GM12875 (cell line): Measurements from ENCODE around the gene MRPL22.

Source experiments
- H3K4me3 ChIP-seq: one replicate; pipeline ENCODE4 v1.5.1; 2011; ENCODE audit warnings: low read depth, low read length, control low read depth
- TF ChIP-seq, protein P1 (sequence below): IDR thresholded peaks from 2 replicates; pipeline ENCODE4 v1.5.1; 2011; ENCODE audit warnings: low read depth, mild to moderate bottlenecking, control low read depth, inconsistent platforms, low read length, moderate library complexity, borderline replicate concordance; ENCODE audit not compliant: insufficient read depth

MRPL22 gene

DNA sequence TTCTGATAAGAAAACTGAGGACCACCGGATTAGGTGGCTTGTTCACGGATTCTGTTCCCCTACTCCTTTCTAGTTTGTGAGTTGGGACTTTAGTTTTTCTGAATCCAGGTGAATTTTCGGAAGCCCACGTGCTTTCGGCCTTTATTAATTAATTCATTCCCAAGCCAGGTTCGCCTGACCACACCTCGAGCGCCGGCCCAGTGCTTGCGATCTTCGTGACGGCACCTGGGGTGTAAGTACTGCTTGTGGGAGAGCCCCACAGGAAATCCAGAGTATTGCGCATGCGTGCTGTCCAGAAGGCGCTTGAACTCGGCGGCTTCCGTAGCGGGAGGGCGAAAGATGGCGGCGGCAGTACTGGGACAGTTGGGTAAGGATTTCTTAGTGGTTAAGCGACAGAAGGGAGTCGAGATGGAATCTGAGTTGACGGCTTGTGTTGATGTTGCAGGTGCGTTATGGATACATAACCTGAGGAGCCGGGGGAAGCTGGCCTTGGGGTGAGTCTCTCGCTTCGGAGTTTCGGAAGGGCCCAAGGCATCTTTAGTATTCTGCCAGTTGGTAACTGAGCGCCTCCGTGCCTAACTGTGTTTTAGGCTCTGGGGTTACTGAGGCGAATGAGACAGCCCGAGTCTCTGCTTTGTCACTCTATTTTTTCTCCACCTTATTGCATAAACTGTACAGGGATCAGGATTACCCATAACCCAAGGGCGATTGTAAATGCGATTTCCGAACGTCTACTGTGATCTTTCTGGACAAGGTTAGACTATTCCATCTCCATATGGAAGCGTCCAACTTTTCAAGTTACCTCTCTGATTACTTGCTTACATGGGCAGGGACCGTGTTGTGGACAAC lies at the start of gene MRPL22:
Gene MRPL22 (plus strand): TSS at position 302 of the 849 bp plus-strand sequence. CDS start 38 bp downstream, at position 340.
- peak within 1 kb of the TSS; percentile 82 for H3K4me3 ChIP-seq
- TF ChIP-seq, protein P1, sequence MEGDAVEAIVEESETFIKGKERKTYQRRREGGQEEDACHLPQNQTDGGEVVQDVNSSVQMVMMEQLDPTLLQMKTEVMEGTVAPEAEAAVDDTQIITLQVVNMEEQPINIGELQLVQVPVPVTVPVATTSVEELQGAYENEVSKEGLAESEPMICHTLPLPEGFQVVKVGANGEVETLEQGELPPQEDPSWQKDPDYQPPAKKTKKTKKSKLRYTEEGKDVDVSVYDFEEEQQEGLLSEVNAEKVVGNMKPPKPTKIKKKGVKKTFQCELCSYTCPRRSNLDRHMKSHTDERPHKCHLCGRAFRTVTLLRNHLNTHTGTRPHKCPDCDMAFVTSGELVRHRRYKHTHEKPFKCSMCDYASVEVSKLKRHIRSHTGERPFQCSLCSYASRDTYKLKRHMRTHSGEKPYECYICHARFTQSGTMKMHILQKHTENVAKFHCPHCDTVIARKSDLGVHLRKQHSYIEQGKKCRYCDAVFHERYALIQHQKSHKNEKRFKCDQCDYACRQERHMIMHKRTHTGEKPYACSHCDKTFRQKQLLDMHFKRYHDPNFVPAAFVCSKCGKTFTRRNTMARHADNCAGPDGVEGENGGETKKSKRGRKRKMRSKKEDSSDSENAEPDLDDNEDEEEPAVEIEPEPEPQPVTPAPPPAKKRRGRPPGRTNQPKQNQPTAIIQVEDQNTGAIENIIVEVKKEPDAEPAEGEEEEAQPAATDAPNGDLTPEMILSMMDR, result no peak

DNA sequence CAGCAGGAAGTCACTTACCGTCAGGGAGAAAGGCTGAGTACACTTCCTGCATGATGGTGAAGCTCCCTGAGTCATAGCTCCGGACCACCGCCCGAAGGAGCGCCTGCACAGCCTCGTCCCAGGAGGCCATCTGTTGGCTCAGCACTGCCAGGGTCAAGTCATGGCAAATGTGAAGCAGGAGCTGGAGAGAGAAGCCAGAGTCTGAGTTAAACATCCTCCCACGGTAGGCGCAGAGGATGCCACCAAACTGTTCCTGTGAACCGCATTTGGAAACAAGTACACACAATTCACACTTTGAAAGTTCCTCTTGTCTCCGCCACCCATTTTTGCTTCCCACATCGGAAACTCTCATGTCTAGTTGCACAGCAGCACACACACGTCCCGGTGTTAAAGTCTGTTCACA lies 48.5 kb upstream of the MRPL22 start:
- TF ChIP-seq, protein P1, result no peak
- no peak overlapping the region for H3K4me3 ChIP-seq

DNA sequence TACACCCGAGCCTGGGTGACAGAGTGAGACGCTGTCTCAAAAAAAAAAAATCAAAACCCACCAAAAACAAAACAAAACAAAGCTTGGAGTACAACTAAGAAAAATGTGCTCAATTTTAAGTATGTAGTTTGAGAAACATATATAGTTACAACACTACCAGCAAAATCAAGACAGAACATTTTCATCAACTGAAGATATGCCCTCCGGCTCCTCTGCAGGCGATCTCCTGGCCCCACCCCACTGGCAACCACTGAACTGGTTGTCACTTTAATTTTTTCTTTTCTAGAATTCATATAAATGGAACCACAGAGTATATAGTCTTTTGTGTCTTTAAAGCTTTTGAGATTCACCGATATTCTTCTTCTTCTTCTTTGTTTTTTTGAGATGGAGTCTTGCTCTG lies 47.5 kb upstream of the MRPL22 start:
- TF ChIP-seq, protein P1, result no peak
- no peak overlapping the region for H3K4me3 ChIP-seq

DNA sequence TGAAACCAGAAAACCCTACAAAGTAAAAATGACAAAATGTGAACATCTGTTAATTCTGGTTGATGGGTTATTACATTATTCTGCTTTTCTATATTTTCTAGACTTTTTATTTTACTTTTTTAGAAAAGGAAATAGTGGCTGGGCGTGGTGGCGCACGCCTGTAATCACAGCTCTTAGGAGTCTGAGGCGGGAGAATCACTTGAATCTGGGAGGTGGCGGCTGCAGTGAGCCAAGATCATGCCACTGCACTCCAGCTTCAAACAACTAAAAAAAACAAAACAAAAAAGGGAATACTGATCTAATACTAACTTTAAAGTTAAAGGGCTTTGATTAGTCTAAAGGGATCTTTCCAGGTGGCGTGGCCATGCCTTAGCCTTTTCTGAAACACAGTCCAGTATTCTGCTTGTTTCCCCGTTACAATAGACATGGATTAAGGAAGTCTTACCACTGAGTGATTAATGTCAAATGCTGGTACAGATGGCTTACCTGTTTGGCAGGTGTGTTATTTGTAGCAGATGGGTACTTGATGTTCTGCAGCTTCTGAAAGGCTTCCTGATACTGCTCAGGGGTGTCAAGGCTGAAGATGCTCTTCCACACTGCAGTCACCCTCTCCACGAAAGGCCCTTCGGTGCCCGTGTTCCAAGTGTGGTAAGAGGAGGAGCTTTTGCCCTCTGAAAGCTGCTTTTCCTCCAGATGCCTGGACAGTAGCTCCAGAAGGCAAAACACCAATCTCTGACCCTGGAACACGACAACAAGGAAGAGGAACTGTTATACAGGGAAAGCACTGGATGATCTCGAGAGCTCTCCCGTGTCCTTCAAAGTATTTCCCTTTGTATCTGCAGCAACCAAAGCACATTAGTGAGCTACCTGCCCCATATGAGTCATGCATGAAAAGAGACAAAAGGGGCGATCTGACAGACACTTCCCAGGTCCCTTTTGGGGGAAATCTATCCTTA lies 45.0 kb upstream of the MRPL22 start:
- H3K4me3 ChIP-seq, result no peak overlapping the region
- TF ChIP-seq, protein P1, result no peak

DNA sequence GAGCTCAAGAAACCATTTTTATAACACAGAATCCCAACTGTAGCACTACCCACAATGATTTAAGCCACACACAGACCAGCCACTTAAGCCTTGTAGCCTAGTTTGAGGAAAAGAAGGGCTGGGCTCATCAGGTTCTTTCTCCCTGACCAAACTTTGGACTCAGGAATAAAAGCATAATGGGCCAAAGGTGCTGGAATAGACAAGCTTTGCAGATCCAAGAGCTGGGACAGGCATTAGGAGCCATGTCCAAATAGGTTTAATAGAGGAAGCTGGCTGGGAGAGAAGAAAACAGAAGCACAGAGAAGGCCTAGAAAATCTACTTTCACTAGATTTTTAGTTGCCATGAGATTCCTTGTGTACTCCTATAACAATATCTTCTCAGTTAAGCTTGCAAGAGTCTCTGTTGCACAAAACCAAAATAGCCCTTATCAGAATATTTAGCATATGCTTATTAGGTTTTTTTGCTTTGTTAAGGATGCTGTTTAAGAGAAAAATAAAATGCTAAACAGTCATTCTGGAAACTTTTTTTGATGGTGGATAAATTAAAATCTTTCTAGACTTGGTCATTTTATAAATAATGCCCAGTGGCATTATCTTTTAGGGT lies 44.2 kb upstream of the MRPL22 start:
- TF ChIP-seq, protein P1, result no peak
- no peak overlapping the region for H3K4me3 ChIP-seq

DNA sequence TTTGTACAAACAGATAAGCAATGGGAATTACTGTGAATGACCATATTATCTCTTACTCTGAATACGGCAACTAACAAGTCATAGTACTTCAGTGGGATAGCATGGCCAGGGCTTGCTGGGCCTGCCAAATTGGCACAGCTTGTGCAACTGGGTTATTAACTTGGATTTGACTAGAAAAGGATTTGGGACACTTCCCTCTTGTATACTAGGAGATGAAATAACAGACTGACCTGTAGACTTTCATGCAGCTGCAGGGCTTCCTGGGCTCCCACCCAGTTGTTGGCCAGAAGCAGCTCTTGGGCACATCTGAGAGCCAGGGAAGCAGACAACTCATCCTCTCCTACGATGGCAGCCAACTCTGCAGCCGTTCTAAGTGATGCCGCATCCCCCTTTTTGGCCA lies 42.7 kb upstream of the MRPL22 start:
- H3K4me3 ChIP-seq, result no peak overlapping the region
- TF ChIP-seq, protein P1, result no peak
